Progenitor cell of endocrine pancreas (in vitro differentiated cells): ENCODE measurements around the gene UFD1. TPM values are rescaled to one million over a fixed set of nuclear protein-coding genes. Genes with fewer than 3 reads are reported as not detected.

ENCODE experiments used
- DNase-seq: peaks from one replicate; pipeline ENCODE4 v3.0.0; 2021; ENCODE audit warnings: low spot score; ENCODE audit not compliant: unreplicated experiment
- H3K27ac Mint-ChIP-seq: 2 replicates; pipeline ENCODE4 v1.8.0; 2021; ENCODE audit warnings: mild to moderate bottlenecking, moderate library complexity, mixed read lengths
- H3K27me3 Mint-ChIP-seq: 2 replicates; pipeline ENCODE4 v1.8.0; 2021; ENCODE audit warnings: mixed read lengths
- H3K36me3 Mint-ChIP-seq: 2 replicates; pipeline ENCODE4 v1.8.0; 2022; ENCODE audit warnings: mixed read lengths; ENCODE audit not compliant: insufficient read depth
- H3K4me1 Mint-ChIP-seq: 2 replicates; pipeline ENCODE4 v1.8.0; 2021; ENCODE audit warnings: low read depth, mixed read lengths
- H3K4me3 Mint-ChIP-seq: 2 replicates; pipeline ENCODE4 v1.8.0; 2021; ENCODE audit warnings: low read depth, mild to moderate bottlenecking, moderate library complexity, mixed read lengths
- H3K9me3 Mint-ChIP-seq: 2 replicates; pipeline ENCODE4 v1.8.0; 2021; ENCODE audit warnings: low read depth, mixed read lengths
- CTCF ChIP-seq: fragments of 200-600 bp; sonication (generic); IDR thresholded peaks from one replicate; pipeline ENCODE4 v1.5.0; 2021; ENCODE audit warnings: antibody characterized with exemption, mild to moderate bottlenecking; ENCODE audit not compliant: unreplicated experiment
- total RNA-seq: library from RNA; stranded (reverse); gene quantifications from 2 replicates; pipeline ENCODE4 v1.2.1, GENCODE V29; 2021

The UFD1 gene
- total RNA-seq, 1 donor from 2014 or later, result 55.3 TPM

GRCh38 chr22:19483481-19484244, 4.7 kb upstream of the UFD1 start:
- Mint-ChIP-seq H3K36me3 (peaks cover 3% of the 10 kb centered on the region), H3K27ac (no peak overlapping the region)
- no peak for DNase-seq

GRCh38 chr22:19482297-19482696, 3.3 kb upstream of the UFD1 start:
- Mint-ChIP-seq H3K4me1 (peaks cover 20% of the 10 kb centered on the region), H3K36me3 (peaks cover 3% of the 10 kb centered on the region), H3K27me3 (no peaks in the 10 kb centered on the region), H3K4me3 (no peak overlapping the region), H3K27ac (no peak overlapping the region), H3K9me3 (no peaks in the 10 kb centered on the region)
- no peak for TF ChIP-seq CTCF
- DNase-seq, result no peak

More at GRCh38 chr22:19483481-19484244, 4.7 kb upstream of the UFD1 start:
- Mint-ChIP-seq H3K4me3 (no peak overlapping the region), H3K27me3 (no peaks in the 10 kb centered on the region), H3K9me3 (no peaks in the 10 kb centered on the region), H3K4me1 (peaks cover 11% of the 10 kb centered on the region)
- TF ChIP-seq CTCF, result no peak

- peaks cover 21% of the 10 kb centered on the region for H3K4me1 Mint-ChIP-seq
- peaks cover 3% of the 10 kb centered on the region for H3K36me3 Mint-ChIP-seq
These were observed 1.8 kb upstream of the UFD1 start for GRCh38 chr22:19480789-19481188.

GRCh38 chr22:19480173-19480568, 1.2 kb upstream of the UFD1 start:
- H3K36me3 Mint-ChIP-seq, result peaks cover 3% of the 10 kb centered on the region
- no peak for TF ChIP-seq CTCF
- H3K4me3 Mint-ChIP-seq, result peak overlapping the region; percentile 97
- DNase-seq, result no peak
- H3K9me3 Mint-ChIP-seq, result no peaks in the 10 kb centered on the region
- H3K27me3 Mint-ChIP-seq, result no peaks in the 10 kb centered on the region
- H3K4me1 Mint-ChIP-seq, result peaks cover 21% of the 10 kb centered on the region
- peak overlapping the region; percentile 100 for H3K27ac Mint-ChIP-seq

More at GRCh38 chr22:19480789-19481188, 1.8 kb upstream of the UFD1 start:
- peak overlapping the region; percentile 97 for H3K4me3 Mint-ChIP-seq
- no peak overlapping the region for H3K27ac Mint-ChIP-seq
- H3K27me3 Mint-ChIP-seq, result no peaks in the 10 kb centered on the region
- DNase-seq, result no peak
- H3K9me3 Mint-ChIP-seq, result no peaks in the 10 kb centered on the region
- TF ChIP-seq CTCF, result no peak

- Mint-ChIP-seq H3K27me3 (no peaks in the 10 kb centered on the region), H3K4me1 (peaks cover 21% of the 10 kb centered on the region), H3K27ac (peak within 1 kb of the TSS; percentile 100), H3K4me3 (peak within 1 kb of the TSS; percentile 97), H3K36me3 (peaks cover 3% of the 10 kb centered on the region), H3K9me3 (no peaks in the 10 kb centered on the region)
- no peak for TF ChIP-seq CTCF
- DNase-seq, result peak; percentile 82
These were observed 571 bp upstream of the UFD1 start, which contains the start of gene CDC45 for GRCh38 chr22:19479355-19480172. Gene CDC45 (plus strand): TSS chr22:19479920. CDS start chr22:19479969, 49 bp downstream.
